ENCODE results near the gene FOXE1. TPM values are rescaled to one million over a fixed set of nuclear protein-coding genes. Genes with fewer than 3 reads are reported as not detected.
A peak's percentile ranks its signal among the peaks of the same experiment; 100 is the strongest.

FOXE1 gene
- total RNA-seq, 2 donors from 2014 or later = not detected

GRCh38 chr9:97892421-97892820, 39.4 kb downstream of the FOXE1 start:
- Histone ChIP-seq H3K9ac (ENCODE audit: extremely low read depth, low read length, poor library complexity, severe bottlenecking) (no peak overlapping the region), H3K4me3 (ENCODE audit: low read length) (no peak overlapping the region), H3K4me1 (ENCODE audit: control insufficient read depth, insufficient read depth, low read length) (no peaks in the 10 kb centered on the region), H3K27ac (ENCODE audit: low read depth, low read length) (no peak overlapping the region), H3K9me3 (ENCODE audit: control insufficient read depth, low read length) (peaks cover 4% of the 10 kb centered on the region), H3K36me3 (ENCODE audit: control insufficient read depth, insufficient read depth, low read length) (no peaks in the 10 kb centered on the region), H3K27me3 (ENCODE audit: control insufficient read depth, insufficient read depth, low read length, poor library complexity, severe bottlenecking) (peaks cover 24% of the 10 kb centered on the region)
- peaks cover 70% of the 10 kb centered on the region for H3K27me3 Mint-ChIP-seq (ENCODE audit: insufficient read depth)
- WGBS, 2 experiments (ENCODE audit: insufficient coverage in 1 of 2, insufficient read length in 1 of 2) = 91 to 100% methylated on average over 1 to 2 of the region's 2 CpGs
- no peak overlapping the region for H3K27ac Mint-ChIP-seq
- no peak for TF ChIP-seq CTCF (conservative IDR thresholded peaks at IDR 0.05)
- H3K36me3 Mint-ChIP-seq (ENCODE audit: low read depth) = no peaks in the 10 kb centered on the region
- no peak for DNase-seq
- H3K4me1 Mint-ChIP-seq = peaks cover 2% of the 10 kb centered on the region
- H3K9me3 Mint-ChIP-seq = peaks cover 6% of the 10 kb centered on the region
- H3K4me3 Mint-ChIP-seq = no peak overlapping the region

GRCh38 chr9:97895211-97895610, 42.2 kb downstream of the FOXE1 start:
- H3K36me3 ChIP-seq (ENCODE audit: control insufficient read depth, insufficient read depth, low read length) = no peaks in the 10 kb centered on the region
- Mint-ChIP-seq H3K36me3 (ENCODE audit: low read depth) (no peaks in the 10 kb centered on the region), H3K4me1 (no peaks in the 10 kb centered on the region), H3K27me3 (ENCODE audit: insufficient read depth) (peaks cover 44% of the 10 kb centered on the region), H3K4me3 (no peak overlapping the region), H3K9me3 (peaks cover 6% of the 10 kb centered on the region), H3K27ac (no peak overlapping the region)
- H3K4me1 ChIP-seq (ENCODE audit: control insufficient read depth, insufficient read depth, low read length) = no peaks in the 10 kb centered on the region
- no peak for TF ChIP-seq CTCF (conservative IDR thresholded peaks at IDR 0.05)
- H3K27ac ChIP-seq (ENCODE audit: low read depth, low read length) = no peak overlapping the region
- WGBS, 2 experiments (ENCODE audit: insufficient coverage in 1 of 2, insufficient read length in 1 of 2) = 93 to 100% methylated on average over 1 of the region's 1 CpG
- no peak overlapping the region for H3K4me3 ChIP-seq (ENCODE audit: low read length)
- peaks cover 15% of the 10 kb centered on the region for H3K27me3 ChIP-seq (ENCODE audit: control insufficient read depth, insufficient read depth, low read length, poor library complexity, severe bottlenecking)
- DNase-seq = no peak
- H3K9me3 ChIP-seq (ENCODE audit: control insufficient read depth, low read length) = peaks cover 4% of the 10 kb centered on the region
- no peak overlapping the region for H3K9ac ChIP-seq (ENCODE audit: extremely low read depth, low read length, poor library complexity, severe bottlenecking)

GRCh38 chr9:97895695-97896332, 42.8 kb downstream of the FOXE1 start:
- DNase-seq = peak; percentile 87
- no peak overlapping the region for H3K27ac ChIP-seq (ENCODE audit: low read depth, low read length)
- H3K4me1 ChIP-seq (ENCODE audit: control insufficient read depth, insufficient read depth, low read length) = no peaks in the 10 kb centered on the region
- no peak overlapping the region for H3K27ac Mint-ChIP-seq
- TF ChIP-seq CTCF (conservative IDR thresholded peaks at IDR 0.05) = peak; percentile 65
- peaks cover 4% of the 10 kb centered on the region for H3K9me3 ChIP-seq (ENCODE audit: control insufficient read depth, low read length)
- peaks cover 15% of the 10 kb centered on the region for H3K27me3 ChIP-seq (ENCODE audit: control insufficient read depth, insufficient read depth, low read length, poor library complexity, severe bottlenecking)
- H3K27me3 Mint-ChIP-seq (ENCODE audit: insufficient read depth) = peaks cover 44% of the 10 kb centered on the region
- 68 to 74% methylated on average over 4 to 6 of the region's 6 CpGs for WGBS, 2 experiments (ENCODE audit: insufficient coverage in 1 of 2, insufficient read length in 1 of 2)
- H3K9ac ChIP-seq (ENCODE audit: extremely low read depth, low read length, poor library complexity, severe bottlenecking) = no peak overlapping the region
- no peaks in the 10 kb centered on the region for H3K4me1 Mint-ChIP-seq
- no peaks in the 10 kb centered on the region for H3K36me3 Mint-ChIP-seq (ENCODE audit: low read depth)
- peaks cover 6% of the 10 kb centered on the region for H3K9me3 Mint-ChIP-seq
- no peak overlapping the region for H3K4me3 ChIP-seq (ENCODE audit: low read length)
- H3K36me3 ChIP-seq (ENCODE audit: control insufficient read depth, insufficient read depth, low read length) = no peaks in the 10 kb centered on the region
- no peak overlapping the region for H3K4me3 Mint-ChIP-seq
